Activated naive CD4-positive, alpha-beta T cell treated with anti-CD3 and anti-CD28 coated beads for 36 hours (primary cell): Measurements from ENCODE around the gene SNAP23. TPM values are rescaled to one million over a fixed set of nuclear protein-coding genes. Genes with fewer than 3 reads are reported as not detected.

Experiments used
- CTCF ChIA-PET: fragments of 350-600 bp; sonication (Branson Sonifier 250); formaldehyde crosslinking; loops from one replicate; lab custom pipeline; 2021; ENCODE audit warnings: antibody characterized with exemption; lab: Charles Lee
- DNase-seq: peaks from one replicate; pipeline ENCODE4 v3.0.0-alpha.2; 2020
- H3K27ac Mint-ChIP-seq: one replicate; pipeline ENCODE4 v1.8.0; 2021; ENCODE audit warnings: mild to moderate bottlenecking, mixed read lengths
- H3K27me3 Mint-ChIP-seq: one replicate; pipeline ENCODE4 v1.8.0; 2021; ENCODE audit warnings: low read depth, mixed read lengths
- H3K36me3 Mint-ChIP-seq: one replicate; pipeline ENCODE4 v1.8.0; 2021; ENCODE audit warnings: low read depth, mixed read lengths
- H3K4me1 Mint-ChIP-seq: one replicate; pipeline ENCODE4 v1.8.0; 2021; ENCODE audit warnings: low read depth, mixed read lengths
- H3K4me3 Mint-ChIP-seq: one replicate; pipeline ENCODE4 v1.8.0; 2021; ENCODE audit warnings: mild to moderate bottlenecking, moderate library complexity, mixed read lengths
- H3K9me3 Mint-ChIP-seq: one replicate; pipeline ENCODE4 v1.8.0; 2021; ENCODE audit warnings: mixed read lengths
- intact Hi-C: fragments of 100-400 bp; cut with micrococcal nuclease; formaldehyde crosslinking; loops from one replicate; pipeline ENCODE4 v1.15.1; 2023
- total RNA-seq, 2 experiments: library from RNA; stranded (reverse); gene quantifications; one replicate each; pipeline ENCODE4 v1.2.3, GENCODE V29; 2021

The SNAP23 gene
- total RNA-seq, 2 experiments from 2014 or later: 33.1 to 34.5 TPM

DNA sequence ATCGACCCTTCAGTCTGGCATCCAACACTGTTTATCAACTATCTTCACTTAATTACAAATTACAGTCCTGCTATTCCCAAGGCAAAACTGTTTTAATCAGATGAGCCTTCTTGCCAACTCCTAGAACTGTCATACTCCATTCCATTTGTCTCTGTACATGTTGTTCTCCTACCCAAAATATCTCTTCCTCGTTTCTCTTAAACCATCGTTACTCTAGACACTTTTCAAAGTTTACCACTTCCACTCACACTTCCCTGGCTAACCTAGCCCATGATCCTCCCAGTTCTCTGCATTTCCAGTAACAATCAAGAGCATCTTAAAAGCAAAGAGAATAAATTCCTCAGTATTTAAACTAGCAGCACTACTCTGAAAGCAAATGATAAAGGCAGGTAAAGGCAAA is 24.4 kb upstream of the SNAP23 start:
- intact Hi-C loops: loop anchor here (1.0 to 5.0 kb wide), 5 partner anchors 179 to 482 kb away; partner anchors contain the start of genes GANC and TMEM87A
- H3K36me3 Mint-ChIP-seq: peaks cover 6% of the 10 kb centered on the region
- H3K4me1 Mint-ChIP-seq: peaks cover 2% of the 10 kb centered on the region
- H3K4me3 Mint-ChIP-seq: no peak overlapping the region
- no peaks in the 10 kb centered on the region for H3K27me3 Mint-ChIP-seq
- no peak for DNase-seq
- no peak overlapping the region for H3K27ac Mint-ChIP-seq
- H3K9me3 Mint-ChIP-seq: no peaks in the 10 kb centered on the region
- CTCF ChIA-PET: interaction anchor here (0.6 to 1.8 kb wide), 6 partner anchors 12 to 337 kb away, joined by 3 to 5 read pairs (median 4); no protein-coding TSS in a partner anchor

DNA sequence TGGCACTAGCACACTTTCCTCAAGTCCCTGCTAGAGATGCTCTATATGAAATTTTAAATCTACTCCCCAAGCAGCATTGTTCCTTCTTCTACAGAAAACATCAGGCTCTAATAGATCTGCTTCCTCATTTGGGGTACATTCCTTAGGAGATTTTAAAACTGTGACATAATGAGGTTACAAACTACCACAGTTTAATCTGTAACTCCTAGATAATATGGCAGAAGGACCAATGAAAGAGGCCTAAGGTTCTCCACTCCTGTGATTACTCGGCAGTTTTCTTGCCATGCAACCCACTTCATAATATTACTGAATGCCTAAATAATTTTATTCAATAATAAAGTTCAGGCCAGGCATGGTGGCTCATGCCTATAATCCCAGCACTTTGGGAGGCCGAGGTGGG is 20.6 kb upstream of the SNAP23 start:
- Mint-ChIP-seq H3K4me1 (peaks cover 7% of the 10 kb centered on the region), H3K9me3 (no peaks in the 10 kb centered on the region), H3K27ac (no peak overlapping the region), H3K36me3 (peaks cover 4% of the 10 kb centered on the region), H3K27me3 (no peaks in the 10 kb centered on the region), H3K4me3 (no peak overlapping the region)
- intact Hi-C loops: loop anchor here (5.0 kb wide), 2 partner anchors 258 to 338 kb away; no protein-coding TSS in a partner anchor
- DNase-seq: no peak
- CTCF ChIA-PET: no interaction called here

DNA sequence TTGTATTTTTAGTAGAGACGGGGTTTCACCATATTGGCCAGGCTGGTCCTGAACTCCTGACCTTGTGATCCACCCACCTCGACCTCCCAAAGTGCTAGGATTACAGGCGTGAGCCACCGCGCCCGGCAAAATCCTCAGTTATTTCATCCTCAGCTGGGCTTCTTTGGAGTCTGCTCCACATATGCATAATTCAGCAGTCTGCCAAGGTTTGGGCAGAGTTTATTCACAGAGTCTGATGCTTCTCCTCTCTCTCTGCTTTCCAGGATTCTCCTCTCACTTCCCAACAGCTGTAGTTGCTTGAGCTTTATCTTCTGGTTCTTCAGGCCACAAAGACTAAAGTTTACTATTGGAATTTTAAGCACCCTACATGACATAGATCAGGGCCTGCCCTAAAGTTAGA is 12.7 kb upstream of the SNAP23 start:
- CTCF ChIA-PET: interaction anchor here (1.1 kb wide), 1 partner anchor 11 kb away, joined by 5 read pairs; no protein-coding TSS in a partner anchor
- intact Hi-C loops: no loop called here

DNA sequence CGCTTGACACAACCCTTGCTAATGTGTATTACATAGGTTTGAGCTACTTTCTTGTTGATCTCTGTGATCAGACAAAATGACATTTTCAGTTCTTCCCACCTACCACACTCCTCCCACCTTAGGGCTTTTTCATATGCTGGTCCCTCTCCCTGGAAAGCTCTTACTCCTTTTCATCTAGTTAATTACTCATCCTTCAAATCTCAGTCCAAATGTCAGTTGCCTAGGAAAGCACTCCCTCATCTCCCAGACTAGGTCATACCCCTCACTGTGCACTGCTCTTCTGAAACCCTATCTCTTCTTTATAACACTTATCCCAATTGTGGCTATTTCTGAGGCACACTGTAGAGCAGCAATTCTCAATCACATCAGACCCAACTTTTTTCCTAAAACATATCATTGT is 11.8 kb upstream of the SNAP23 start:
- intact Hi-C loops: no loop called here
- H3K9me3 Mint-ChIP-seq: peaks cover 4% of the 10 kb centered on the region
- no peak for DNase-seq
- no peaks in the 10 kb centered on the region for H3K27me3 Mint-ChIP-seq
- no peak overlapping the region for H3K27ac Mint-ChIP-seq
- H3K4me1 Mint-ChIP-seq: peaks cover 21% of the 10 kb centered on the region
- H3K4me3 Mint-ChIP-seq: no peak overlapping the region
- H3K36me3 Mint-ChIP-seq: peaks cover 15% of the 10 kb centered on the region
- CTCF ChIA-PET: interaction anchor here (0.6 to 1.1 kb wide), 4 partner anchors 12 to 493 kb away, joined by 3 to 7 read pairs (median 4); no protein-coding TSS in a partner anchor

More for the DNA sequence above, 12.7 kb upstream of the SNAP23 start:
- H3K4me1 Mint-ChIP-seq: peaks cover 15% of the 10 kb centered on the region
- DNase-seq: no peak
- peaks cover 4% of the 10 kb centered on the region for H3K9me3 Mint-ChIP-seq
- no peak overlapping the region for H3K27ac Mint-ChIP-seq
- H3K4me3 Mint-ChIP-seq: no peak overlapping the region
- H3K36me3 Mint-ChIP-seq: peaks cover 15% of the 10 kb centered on the region
- H3K27me3 Mint-ChIP-seq: no peaks in the 10 kb centered on the region

DNA sequence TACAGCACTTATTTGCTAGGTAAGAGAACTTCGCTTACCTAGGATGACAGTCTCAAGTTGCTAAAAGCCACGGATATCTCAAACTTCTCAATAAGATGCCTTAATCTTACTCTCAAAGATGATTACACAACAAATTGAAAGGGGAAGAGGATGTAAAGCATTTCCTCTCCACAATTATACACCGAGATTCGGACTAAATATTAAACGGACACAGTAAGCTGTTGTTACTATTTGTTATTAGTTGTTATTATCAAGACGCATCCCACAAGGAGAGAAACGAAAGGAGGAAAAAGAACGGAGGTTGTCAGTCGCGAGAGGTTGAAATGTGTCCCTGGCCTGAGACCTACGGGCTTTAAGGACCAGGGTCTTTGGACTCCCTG is 5.2 kb upstream of the SNAP23 start:
- CTCF ChIA-PET: no interaction called here
- intact Hi-C loops: loop anchor here (2.0 to 5.0 kb wide), 4 partner anchors 59 to 518 kb away; partner anchors contain the start of genes EHD4, HAUS2 and LRRC57
- H3K4me3 Mint-ChIP-seq: peak overlapping the region; percentile 84
- peaks cover 46% of the 10 kb centered on the region for H3K4me1 Mint-ChIP-seq
- DNase-seq: no peak
- no peaks in the 10 kb centered on the region for H3K27me3 Mint-ChIP-seq
- peaks cover 5% of the 10 kb centered on the region for H3K36me3 Mint-ChIP-seq
- H3K9me3 Mint-ChIP-seq: no peaks in the 10 kb centered on the region
- H3K27ac Mint-ChIP-seq: peak overlapping the region; percentile 91

DNA sequence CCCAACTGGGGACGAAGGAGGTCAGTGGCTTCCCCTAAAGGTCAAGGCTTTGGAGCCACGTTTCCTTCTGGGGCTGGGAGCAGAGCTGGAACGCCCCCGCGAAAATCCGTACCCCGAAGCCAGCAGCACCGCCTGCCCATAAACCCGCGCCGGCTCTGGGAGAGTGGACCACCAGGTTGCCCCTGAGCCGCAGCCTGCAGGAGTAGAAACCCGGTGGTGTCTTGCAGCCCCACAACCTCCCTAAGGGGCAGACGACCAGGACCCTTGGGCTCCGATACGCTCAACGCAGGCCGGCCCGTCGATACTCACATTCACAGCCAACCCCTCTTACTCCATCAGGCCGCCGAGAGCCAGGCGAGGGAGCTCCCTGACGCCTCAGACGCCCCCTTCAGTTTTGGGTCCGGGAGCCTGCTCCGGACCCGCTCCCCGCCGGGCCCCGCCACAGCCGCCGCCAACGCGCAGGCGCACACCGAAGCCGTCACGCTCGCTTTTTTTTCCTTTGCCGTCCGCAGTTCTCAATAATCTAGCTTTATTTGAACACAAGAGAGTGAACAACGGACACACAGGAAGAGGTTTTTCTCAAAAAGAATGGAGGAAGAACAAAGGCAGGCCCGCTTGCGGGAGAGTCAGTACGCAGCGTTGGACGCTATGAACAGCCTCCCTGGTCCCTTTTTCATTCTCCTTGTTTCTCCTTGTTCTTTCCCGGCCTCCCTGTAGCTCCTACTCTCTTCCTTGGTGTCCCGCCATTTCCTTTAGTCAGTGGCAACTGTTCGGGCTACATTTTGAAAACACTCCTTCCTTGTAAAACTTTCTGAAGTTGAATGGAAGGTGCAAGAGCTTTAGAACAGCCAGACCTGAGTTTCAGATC is 4.5 kb upstream of the SNAP23 start, which contains the start of gene ZNF106:
Gene ZNF106, minus strand, starts transcription at position 471 of the 868 bp plus-strand sequence. CDS start 18,852 bp downstream, outside the sequence.
- Mint-ChIP-seq H3K27me3 (no peaks in the 10 kb centered on the region), H3K36me3 (peaks cover 7% of the 10 kb centered on the region), H3K4me3 (peak within 1 kb of the TSS; percentile 84), H3K9me3 (no peaks in the 10 kb centered on the region), H3K4me1 (peaks cover 50% of the 10 kb centered on the region), H3K27ac (peak within 1 kb of the TSS; percentile 91)
- peak; percentile 88 for DNase-seq
- CTCF ChIA-PET: no interaction called here
- intact Hi-C loops: loop anchor here (1.0 to 5.0 kb wide), 6 partner anchors 58 to 519 kb away; partner anchors contain the start of genes EHD4, GANC, HAUS2 and LRRC57

DNA sequence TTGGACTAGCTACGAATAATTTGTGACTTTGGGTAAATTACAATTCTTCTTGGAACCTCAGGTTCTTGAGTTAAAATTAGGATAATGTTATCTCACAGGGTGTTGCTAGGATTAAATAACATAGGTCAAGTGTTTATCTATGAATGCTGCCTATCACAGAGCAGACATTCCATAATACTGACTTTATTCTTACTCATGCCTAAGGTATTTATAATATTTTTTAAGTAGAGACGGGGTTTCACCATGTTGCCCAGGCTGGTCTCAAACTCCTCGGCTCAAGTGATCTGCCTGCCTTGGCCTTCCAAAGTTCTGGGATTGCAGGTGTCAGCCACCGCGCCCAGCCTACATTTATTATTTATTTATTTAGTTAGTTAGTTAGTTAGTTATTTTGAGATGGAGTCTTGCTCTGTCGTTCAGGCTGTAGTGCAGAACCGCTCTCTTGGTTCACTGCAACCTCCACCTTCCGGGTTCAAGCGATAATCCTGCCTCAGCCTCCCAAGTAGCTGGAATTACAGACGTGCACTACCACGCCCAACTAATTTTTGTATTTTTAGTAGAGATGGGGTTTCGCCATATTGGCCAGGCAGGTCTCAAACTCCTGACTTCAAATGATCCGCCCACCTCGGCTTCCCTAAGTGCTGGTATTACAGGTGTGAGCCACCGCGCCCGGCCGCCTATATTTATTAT is 3.8 kb upstream of the SNAP23 start:
- peaks cover 58% of the 10 kb centered on the region for H3K4me1 Mint-ChIP-seq

DNA sequence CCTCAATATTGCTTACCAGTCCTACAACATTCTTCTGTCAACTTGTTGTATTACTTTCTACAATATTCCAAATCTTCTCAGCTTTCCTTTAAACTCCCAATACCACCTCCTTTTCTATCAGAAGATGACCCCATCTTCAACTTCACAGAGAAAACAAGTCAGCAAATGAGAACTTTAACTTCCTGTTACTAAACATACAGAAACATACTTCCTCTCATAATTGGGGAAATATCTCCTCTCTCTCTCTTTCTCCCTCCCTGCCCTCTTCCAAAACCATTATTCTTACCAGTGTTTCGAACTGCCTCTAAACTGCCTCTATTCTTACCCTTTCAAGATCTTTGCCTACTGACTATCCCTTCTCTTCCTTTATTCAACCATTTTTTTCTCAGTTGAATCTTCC is 1.8 kb upstream of the SNAP23 start:
- no peaks in the 10 kb centered on the region for H3K9me3 Mint-ChIP-seq
- peak overlapping the region; percentile 41 for H3K27ac Mint-ChIP-seq
- H3K36me3 Mint-ChIP-seq: peaks cover 4% of the 10 kb centered on the region
- H3K27me3 Mint-ChIP-seq: no peaks in the 10 kb centered on the region
- H3K4me3 Mint-ChIP-seq: no peak overlapping the region
- CTCF ChIA-PET: no interaction called here
- peaks cover 60% of the 10 kb centered on the region for H3K4me1 Mint-ChIP-seq
- intact Hi-C loops: loop anchor here (5.0 kb wide), 3 partner anchors 159 to 521 kb away; partner anchors contain the start of gene EHD4
- no peak for DNase-seq

More for the DNA sequence above, 3.8 kb upstream of the SNAP23 start:
- Mint-ChIP-seq H3K27ac (peak overlapping the region; percentile 91), H3K36me3 (peaks cover 7% of the 10 kb centered on the region), H3K27me3 (no peaks in the 10 kb centered on the region), H3K4me3 (peak overlapping the region; percentile 84), H3K9me3 (no peaks in the 10 kb centered on the region)
- CTCF ChIA-PET: no interaction called here
- DNase-seq: no peak
- intact Hi-C loops: loop anchor here (1.0 to 5.0 kb wide), 6 partner anchors 57 to 519 kb away; partner anchors contain the start of genes EHD4, GANC, HAUS2 and LRRC57

DNA sequence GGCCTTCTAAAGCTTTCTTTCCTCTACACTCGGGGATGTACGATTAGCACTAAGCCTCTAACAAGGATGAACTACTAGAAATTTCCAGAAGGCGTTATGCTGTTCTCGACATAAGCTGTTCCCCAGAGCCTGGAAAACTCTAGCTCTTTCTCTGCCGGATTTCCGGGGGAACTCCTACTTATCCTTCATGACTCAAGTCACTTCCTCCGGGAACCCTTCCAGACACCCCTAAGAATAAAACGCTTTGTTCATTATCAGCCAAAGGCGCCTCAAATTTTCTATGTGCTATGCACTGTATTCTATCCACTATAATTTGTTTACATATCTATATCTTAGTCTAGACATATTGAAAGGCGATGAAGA is 455 bp upstream of the SNAP23 start:
- CTCF ChIA-PET: no interaction called here
- intact Hi-C loops: loop anchor here (1.0 to 5.0 kb wide), 4 partner anchors 53 to 523 kb away; partner anchors contain the start of genes EHD4, HAUS2 and LRRC57
- Mint-ChIP-seq H3K36me3 (peaks cover 4% of the 10 kb centered on the region), H3K4me3 (peak overlapping the region; percentile 99), H3K27ac (peak overlapping the region; percentile 94), H3K4me1 (peaks cover 59% of the 10 kb centered on the region), H3K27me3 (no peaks in the 10 kb centered on the region), H3K9me3 (no peaks in the 10 kb centered on the region)
- no peak for DNase-seq

DNA sequence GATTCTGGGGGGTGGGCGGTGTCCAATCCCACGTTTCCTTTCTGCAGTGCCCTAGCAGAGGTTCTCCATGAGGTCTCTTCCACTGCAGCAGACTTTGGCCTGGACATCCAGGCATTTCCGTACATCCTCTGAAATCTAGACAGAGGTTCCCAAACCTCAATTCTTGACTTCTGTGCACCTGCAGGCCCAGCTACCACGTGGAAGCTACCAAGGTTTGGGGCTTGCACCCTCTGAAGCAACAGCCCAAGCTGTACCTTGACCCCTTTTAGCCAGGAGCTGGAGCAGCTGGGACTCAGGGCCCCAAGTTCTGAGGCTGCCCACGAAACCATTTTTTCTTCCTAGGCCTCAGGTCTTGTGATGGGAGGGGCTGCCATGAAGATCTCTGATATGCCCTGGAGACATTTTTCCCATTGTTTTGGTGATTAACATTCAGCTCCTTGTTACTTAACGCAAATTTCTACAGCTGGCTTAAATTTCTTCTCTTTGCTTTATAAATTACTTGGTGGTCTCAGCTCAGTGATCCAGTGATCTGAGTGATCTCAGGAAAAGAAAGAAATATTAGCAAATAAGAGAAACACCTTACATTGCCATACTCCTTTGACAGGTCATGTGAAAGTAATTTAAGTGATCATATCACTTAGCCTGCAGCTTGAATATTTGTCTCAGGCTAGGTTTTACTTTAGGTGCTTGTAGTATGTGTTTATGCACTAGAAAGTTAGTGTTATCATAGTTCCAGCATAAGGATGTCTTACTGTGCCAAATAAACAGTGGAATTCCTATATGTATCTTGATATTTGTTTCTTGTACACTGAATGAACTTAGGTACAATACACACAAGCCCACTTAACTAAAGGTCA is 3.0 kb downstream of the SNAP23 start:
- H3K4me3 Mint-ChIP-seq: no peak overlapping the region
- H3K4me1 Mint-ChIP-seq: peaks cover 63% of the 10 kb centered on the region
- H3K27me3 Mint-ChIP-seq: no peaks in the 10 kb centered on the region
- no peaks in the 10 kb centered on the region for H3K9me3 Mint-ChIP-seq
- peaks cover 2% of the 10 kb centered on the region for H3K36me3 Mint-ChIP-seq
- DNase-seq: no peak
- H3K27ac Mint-ChIP-seq: no peak overlapping the region
- intact Hi-C loops: no loop called here
- CTCF ChIA-PET: interaction anchor here (0.6 to 1.2 kb wide), 2 partner anchors 10 to 122 kb away, joined by 3 to 4 read pairs; no protein-coding TSS in a partner anchor

DNA sequence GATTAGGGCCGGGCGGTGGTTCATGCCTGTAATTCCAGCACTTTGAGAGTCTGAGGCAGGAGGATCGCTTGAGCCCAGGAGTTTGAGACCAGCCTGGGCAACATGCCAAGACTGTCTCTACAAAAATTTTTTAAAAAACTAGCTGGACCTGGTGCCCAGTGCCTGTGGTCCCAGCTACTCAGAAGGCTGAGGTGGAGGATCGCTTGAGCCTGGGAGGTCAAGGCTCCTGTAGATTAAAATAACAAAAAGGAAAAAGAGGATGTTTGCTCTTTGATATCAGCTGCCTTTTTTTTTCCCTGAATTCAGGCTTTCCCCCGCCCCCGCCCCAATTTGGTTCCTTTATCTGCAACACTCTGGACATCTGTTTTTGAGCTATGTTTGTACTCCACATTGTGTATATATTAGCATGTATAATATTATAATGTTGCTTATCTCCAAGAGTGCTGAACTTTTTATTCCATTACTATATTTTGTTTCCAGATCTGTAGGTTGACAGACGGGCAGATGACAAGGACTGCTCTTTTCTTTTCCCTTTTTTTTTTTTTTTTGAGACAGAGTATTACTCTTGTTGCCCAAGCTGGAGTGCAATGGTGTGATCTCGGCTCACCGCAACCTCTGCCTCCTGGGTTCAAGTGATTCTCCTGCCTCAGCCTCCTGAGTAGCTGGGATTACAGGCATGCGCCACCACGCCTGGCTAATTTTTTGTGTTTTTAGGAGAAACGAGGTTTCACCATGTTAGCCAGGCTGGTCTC is 4.6 kb downstream of the SNAP23 start:
- Mint-ChIP-seq H3K4me1 (peaks cover 49% of the 10 kb centered on the region), H3K4me3 (no peak overlapping the region), H3K27me3 (no peaks in the 10 kb centered on the region), H3K27ac (no peak overlapping the region), H3K36me3 (peaks cover 2% of the 10 kb centered on the region), H3K9me3 (no peaks in the 10 kb centered on the region)
- intact Hi-C loops: no loop called here
- CTCF ChIA-PET: interaction anchor here (0.6 to 1.2 kb wide), 3 partner anchors 11 to 24 kb away, joined by 3 read pairs; no protein-coding TSS in a partner anchor
- DNase-seq: no peak
